ENCODE results near the gene FHAD1.
"Not testable (repeated sequence)": the region's sequence is repeated elsewhere in the genome, so short reads cannot be mapped to it uniquely, and the experiment has no call there.

FHAD1 gene

DNA sequence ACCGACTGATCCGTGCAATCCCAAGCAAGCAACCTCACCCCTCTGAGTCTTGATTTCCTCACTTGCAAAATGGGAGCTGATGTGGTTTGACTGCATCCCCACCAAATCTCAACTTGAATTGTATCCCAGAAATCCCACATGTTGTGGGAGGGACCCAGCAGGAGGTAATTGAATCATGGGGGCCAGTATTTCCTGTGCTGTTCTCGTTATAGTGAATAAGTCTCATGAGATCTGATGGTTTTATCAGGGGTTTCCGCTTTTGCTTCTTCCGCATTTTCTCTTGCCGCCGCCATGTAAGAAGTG is 58.4 kb downstream of the FHAD1 start:
- DNase-seq (ENCODE audit: low read depth in 2 of 2): peak; percentile 52 to 54

DNA sequence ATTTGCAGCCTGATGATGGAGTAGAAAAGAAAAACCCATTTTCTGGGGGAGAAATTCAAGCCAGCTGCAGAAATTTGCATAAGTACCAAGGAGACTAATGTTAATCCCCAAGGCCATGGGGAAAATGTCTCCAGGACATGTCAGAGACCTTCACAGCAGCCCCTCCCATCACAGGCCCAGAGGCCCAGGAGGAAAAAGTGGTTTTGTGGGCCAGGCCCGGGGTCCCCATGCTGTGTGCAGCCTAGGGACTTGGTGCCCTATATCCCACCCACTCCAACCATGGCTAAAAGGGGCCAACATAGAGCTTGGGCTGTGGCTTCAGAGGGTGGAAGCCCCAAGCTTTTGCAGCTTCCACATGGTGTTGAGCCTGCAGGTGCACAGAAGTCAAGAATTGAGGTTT is 59.3 kb downstream of the FHAD1 start:
- DNase-seq (ENCODE audit: low read depth in 2 of 2): not testable (repeated sequence)

DNA sequence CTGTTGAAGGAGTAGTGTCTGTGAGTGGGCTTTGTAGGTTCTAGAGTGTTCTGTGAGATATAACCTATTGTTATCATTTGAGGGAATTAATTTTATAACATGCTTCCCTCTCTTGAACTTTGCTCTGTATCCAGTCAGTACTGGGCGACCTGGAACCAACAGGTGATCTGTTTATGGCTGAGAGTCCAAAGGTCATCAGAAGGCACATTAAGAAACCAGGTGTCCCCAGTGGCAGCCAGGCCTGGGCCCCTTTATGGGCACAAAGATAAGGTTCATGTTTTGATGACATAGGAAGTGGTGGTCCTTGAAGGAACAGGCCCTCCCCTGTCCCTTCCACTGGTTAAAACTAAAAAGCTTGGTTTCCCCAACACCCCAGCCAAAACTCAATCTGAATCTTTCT is 61.1 kb downstream of the FHAD1 start:
- no peak for DNase-seq (ENCODE audit: low read depth in 2 of 2)

DNA sequence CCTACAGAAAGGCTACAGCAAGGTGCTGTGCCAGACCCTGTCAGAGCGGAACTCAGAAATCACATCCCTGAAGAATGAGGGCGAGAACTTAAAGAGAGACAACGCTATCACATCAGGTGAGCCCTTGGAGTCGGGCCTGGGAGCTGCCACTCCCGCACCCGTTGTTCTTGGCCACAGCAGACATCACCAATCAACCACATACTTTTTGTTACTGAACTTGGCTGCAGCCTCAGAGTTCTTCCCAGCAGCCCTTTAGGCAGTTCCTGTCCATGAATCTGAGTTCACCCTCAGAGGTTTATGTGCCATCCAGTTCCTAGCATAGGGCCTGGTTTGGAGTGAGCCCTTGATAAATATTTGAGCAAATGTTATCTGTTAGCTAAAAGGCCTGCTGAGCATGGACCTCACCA is 61.6 kb downstream of the FHAD1 start:
- DNase-seq (ENCODE audit: low read depth in 2 of 2): no peak

DNA sequence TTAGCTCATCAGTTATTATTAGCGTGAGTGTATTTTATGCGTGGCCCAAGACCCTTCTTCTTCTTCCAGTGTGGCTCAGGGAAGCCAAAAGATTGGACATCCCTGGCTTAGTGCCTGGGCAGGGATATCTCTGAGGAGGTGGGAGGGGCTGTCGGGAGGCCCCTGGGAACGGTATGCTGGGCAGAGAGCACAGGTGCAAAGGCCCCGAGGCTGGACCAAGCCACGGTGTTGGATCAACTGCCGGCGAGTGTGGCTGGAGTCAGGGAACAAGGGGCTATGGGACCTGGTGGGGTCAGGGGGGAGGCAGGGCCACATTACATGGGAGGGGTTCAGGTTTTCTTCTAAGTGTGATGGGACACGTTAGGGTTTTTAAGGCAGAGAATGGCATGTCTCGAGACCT is 62.7 kb downstream of the FHAD1 start:
- DNase-seq (ENCODE audit: low read depth in 2 of 2): no peak

DNA sequence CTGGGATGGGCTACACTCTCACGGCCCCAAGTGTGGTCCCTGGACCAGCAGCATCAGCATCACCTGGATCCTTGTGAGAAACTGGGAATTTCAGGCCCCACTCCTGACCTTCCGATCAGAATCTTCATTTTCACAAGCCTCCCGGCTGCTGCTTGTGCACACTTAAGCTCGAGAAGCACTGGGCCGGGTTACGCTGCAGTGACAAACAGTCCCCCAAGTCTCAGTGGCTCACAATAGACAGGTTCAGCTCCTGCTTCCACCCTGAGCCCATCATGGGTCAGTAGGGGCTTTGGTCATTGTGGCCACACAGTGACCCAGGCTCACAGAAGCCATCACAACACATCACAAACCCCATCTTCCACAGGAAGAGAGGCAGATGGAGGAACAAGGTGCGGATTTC is 63.5 kb downstream of the FHAD1 start:
- DNase-seq (ENCODE audit: low read depth in 2 of 2): no peak

DNA sequence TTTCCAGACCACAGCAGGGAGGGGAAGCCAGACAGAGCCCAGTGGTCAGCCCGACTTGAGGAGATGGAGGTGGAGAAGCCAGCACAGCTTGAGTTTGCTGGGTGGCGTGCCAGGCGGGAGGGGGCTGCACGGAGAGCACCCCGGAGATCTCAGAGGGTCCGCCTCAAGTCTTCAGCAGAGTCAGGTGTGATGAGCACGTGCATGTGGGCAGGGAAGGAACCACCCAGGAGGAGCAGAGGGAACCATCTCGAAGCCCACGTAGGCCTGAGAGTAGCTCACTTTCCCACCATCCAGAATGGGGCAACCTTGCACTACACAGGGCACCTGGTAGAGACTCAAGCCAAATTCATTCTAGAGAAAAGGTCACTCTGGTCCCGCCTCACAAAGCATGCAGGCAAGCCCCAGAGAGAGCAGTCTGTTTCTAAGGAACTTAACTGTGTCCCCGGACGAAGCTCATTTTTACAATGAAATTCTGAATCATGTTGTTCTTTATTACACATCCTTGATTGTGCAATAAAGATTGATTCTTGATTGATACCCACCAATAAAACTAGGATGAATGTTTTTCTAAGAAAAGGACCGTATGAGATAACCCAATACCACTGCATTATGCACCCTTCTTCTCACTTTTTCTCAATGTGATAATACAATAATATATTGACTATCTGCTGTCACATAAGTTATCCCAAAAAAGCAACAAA is 64.2 kb downstream of the FHAD1 start:
- DNase-seq (ENCODE audit: low read depth in 2 of 2): no peak

DNA sequence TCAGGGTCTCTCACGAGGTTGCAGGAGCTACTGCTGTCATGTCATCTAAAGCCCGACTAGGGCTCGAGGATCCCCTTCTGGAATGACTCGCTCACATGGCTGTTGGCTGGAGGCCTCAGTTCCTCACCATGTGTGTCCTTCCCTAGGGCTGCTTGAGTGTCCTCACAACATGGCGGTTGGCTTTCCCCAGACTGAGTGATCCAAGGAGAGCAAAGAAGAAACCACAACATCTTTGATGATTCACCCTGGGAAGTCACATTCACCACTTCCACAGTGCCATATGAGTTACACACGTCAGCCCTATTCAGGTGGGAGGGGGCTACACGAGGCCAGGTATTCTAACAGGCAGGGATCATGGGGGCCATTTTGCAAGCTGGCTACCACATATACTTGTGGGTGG is 64.9 kb downstream of the FHAD1 start:
- DNase-seq (ENCODE audit: low read depth in 2 of 2): no peak

DNA sequence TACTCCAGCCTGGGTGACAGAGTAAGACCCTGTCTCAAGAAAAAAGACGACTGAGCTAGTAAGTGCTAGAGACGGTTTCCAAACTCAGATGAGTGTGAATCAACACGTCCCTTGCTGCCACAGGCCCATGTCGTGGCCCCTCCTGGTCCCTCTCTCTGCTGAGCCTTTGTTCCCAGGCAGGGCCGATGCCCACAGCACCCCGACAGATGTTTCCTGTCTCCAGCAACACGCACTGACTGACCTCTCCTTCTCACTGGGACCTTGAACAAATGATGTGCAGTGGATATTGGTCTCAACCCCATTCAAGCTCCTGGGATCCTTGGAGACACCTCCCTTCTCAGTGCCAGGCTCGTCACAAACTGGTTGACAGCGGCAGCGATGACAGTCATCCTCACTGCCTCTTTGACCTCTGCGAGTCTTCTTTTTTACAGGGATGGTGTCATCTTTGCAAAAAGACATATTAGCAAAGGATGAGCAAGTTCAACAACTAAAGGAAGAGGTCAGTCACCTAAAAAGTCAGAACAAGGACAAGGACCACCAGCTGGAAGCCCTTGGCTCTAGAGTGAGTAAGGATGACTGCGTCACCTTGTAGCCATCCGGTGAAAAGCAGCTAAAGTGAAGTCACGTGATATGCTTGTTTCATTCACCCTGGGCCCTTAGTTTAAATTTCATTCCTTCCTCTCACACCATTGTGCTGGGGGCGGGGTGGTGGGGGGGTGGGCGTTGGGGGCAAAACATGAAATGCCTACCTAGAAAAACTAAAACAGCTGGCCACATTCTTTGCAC is 65.8 kb downstream of the FHAD1 start:
- no peak for DNase-seq (ENCODE audit: low read depth in 2 of 2)

DNA sequence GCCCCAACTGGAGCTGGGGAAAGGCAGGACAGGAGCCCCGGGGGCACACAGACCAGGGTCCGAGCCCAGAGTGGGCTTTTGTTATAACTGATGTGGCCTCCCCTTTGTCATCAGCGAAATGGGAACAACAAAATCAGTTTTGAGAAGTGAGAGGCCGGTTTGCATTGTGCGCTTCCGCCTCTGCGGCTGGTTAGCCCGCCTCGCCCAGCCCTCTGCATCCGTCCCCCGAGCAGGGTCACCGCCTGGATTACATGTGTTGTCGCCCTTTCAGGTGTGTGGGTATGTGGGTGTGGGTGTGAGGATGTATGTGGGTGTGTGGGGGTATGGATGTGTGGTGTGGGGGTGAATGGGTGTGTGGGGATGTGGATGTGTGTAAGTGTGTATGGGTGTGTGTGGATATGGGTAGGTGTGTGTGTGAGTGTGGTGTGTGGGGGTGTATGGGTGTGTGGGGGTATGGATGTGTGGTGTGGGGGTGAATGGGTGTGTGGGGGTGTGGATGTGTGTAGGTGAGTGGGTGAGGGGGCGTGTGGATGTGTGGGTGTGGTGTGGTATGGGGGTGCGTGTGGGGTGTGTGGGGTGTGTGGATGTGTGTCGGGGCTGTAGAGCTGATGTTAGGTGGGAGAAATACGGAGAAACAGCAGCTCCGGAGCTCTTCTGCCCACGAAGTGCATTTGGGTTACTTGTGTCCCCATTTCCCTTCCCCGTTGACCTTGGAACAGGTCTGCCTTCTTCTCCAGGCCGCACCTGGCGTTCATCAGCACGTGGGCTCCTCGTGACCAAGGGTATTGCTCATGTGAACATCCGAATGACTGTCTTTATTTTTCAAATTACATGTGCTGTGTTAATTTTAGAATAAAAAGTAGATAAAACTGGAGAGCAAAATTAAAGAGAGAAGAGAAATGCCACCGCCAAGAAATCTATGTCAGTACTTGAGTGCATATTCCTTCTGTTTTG is 67.6 kb downstream of the FHAD1 start:
- DNase-seq (ENCODE audit: low read depth in 2 of 2): no peak

DNA sequence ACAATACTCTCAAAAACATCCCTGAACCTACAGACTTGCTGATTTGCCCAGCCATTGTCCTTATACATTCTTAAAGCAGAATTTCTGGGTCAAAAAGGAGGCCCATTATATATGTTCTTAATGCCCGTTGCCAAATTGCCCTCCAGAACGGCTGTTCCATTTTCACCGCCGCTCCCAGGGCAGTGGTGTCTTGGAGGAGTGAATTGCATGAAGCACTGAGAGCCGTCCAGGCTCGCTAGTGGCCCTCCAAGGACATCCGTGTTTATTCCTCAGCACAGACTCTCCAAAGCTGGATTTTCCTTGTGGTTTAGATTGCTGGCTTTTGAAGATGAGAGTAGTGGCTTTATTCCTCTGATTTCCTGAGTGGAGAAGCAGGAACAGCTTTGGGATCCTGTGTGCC is 68.8 kb downstream of the FHAD1 start:
- no peak for DNase-seq (ENCODE audit: low read depth in 2 of 2)

DNA sequence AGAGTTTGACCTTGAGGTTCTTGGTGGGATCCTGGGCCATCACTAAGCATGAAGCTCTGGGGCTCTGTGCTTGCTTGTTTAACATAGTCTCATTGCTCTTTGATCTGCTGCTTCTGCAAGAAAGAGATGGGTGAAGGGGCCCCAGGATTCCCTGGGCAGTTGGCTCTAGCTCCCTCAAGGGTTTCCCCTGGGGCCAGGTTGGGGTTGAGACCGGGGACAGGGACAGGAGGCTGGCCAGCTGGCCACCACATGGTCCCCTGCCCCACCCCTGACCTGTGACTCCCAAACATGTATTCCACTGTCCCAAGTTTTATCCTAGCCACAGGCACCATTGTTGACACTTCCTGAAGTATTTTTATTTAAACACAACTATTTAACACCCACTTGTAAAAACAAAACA is 69.5 kb downstream of the FHAD1 start:
- no peak for DNase-seq (ENCODE audit: low read depth in 2 of 2)

DNA sequence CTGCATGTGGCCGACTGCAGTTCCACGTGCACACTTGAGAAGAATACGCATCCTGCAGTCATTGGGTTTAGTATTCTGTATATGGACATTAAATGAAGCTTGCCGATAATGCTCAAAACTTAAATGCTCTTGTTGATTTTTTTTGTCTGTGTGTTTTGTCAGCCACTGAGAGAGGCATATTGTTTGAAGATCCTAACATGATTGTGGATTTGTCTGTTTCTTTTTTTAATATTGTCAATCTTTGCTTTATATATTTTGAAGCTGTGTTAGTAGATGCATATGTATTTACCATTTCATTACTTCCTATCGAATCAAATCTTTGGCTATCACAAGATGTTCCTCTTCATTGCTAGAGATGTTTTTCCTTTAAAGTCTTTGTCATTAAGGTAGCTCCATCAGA is 73.2 kb downstream of the FHAD1 start:
- no peak for DNase-seq (ENCODE audit: low read depth in 2 of 2)

DNA sequence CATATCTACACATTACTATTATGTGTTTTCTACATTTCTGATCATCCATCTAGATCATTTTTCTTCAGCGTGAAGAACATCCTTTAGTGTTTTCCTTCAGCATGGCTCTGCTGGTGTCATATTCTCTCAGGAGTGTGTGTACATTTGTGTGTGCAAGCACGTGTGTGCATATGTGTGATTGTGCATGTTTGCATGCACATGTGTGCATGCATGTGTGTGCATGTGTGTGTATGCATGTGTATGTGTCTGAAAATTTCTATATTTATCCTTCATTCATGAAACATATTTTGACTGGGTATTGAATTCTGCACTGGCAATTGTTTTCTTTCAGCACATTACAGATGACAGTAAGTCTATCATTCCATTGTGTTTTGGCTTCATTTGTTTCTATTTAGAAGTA is 74.6 kb downstream of the FHAD1 start:
- no peak for DNase-seq (ENCODE audit: low read depth in 2 of 2)

DNA sequence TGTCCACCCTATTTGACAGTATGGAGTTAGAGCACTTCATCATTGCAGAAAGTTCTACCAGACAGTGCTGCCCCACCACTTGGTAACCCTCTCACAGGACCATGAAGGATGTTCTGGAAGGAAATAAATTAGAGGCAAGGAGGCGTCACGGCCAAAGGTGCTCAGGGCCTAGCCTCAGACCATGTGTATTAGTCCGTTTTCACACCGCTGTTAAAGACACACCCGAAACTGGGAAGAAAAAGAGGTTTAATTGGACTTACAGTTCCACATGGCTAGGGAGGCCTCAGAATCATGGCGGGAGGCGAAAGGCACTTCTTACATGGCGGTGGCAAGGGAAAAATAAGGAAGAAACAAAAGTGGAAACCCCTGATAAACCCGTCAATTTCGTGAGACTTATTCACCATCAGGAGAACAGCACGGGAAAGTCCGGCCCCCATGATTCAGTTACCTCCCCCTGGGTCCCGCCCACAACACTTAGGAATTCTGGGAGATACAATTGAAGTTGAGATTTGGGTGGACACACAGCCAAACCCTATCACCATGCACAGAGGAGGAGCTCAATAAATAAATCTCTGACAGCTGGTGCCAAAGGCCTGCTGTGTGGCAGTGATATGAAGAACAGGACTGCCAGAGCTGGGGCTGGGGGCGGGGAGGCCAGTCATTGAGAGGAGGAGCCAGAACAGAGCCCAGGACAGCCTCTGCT is 75.8 kb downstream of the FHAD1 start:
- DNase-seq (ENCODE audit: low read depth in 2 of 2): no peak

DNA sequence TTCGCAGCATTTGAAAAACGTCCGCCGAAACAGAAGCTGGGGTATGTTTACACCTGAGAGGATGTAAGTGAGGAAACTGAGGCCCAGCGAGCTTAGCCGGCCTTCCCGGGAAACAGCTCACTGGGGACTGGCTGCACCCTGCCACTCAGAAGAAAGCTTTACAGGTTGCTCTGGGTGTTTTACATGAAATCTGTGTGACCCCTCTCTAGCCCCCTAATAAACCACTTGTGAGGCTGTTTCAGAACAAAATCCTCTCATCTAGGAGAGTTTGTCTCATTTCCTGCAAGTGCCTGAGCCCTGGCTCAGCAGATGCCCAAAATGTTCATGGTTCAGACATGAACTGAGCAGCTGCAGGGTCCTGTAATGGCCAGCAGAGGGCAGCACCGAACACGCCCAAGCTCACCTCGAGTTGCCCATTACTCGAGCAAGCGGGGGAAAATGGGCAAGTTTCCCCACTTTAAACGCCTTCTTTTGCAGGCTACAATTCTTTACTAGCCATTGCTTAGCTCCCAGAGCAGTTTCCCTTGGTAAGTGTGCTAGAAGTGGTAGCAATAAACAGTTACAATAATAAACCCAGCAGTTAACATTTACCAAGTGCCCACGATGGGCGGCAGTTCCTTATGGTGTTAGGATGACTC is 76.4 kb downstream of the FHAD1 start:
- DNase-seq (ENCODE audit: low read depth in 2 of 2): no peak

DNA sequence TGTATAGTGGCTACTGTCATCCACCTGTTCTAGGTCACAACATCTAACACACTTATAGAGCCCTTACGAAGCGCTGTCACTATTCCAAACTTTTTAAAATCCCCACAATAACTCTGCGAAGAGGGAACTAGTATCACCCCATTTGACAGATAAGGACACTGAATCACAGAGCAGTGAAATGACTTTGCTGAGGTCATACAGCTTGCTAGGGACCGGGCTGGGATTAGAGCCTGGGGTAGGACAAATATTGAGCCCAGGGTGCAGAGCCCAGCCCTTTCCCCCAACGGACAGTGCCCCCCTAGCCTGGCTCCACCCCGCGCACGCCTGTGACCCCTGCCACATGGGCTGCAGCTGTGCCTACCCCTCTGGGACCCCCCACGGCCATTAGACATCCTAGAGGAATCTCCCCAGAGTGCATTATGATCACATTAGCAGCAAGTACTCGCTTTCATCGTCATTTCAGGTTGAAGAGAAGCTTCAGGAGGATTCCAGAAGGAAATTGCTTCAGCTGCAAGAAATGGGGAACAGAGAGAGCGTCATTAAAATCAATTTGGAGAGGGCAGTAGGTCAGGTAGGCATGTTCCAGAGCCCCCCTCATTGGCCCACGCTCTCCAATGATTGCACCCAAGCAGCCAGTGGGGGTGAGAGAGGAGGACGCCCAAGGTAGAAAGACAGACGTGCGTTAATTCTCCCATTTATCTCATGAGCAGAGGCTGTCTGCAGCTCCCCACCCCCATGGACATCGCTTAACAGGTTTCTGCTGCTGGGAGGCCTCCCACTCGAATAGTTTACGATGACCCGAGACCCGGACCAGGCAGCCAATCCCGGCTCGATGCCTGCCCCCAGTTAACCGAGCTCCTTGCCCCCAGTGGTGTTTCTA is 77.2 kb downstream of the FHAD1 start:
- DNase-seq (ENCODE audit: low read depth in 2 of 2): no peak

DNA sequence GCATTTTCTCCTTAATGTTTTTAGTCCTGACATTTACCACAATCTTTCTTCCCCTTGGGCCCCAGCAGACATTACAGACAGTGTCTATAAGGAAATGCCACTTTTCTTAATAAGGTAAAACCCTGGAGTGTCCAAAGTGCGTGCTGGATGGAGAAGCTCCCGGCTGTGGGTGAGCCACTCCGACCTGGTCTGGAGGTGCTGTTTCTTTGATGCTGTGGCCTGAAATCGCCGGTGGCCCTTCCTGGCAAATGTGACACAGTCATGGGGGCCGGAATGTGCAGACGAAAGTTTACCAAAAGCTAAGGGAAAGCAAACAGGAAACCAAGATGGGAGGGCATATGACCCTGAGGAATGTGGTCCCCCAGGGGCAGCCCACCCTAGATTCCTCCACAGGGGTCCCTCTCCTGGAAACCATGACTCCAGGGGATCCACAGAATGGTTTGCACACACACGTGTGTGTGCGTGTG is 77.9 kb downstream of the FHAD1 start:
- DNase-seq (ENCODE audit: low read depth in 2 of 2): no peak

DNA sequence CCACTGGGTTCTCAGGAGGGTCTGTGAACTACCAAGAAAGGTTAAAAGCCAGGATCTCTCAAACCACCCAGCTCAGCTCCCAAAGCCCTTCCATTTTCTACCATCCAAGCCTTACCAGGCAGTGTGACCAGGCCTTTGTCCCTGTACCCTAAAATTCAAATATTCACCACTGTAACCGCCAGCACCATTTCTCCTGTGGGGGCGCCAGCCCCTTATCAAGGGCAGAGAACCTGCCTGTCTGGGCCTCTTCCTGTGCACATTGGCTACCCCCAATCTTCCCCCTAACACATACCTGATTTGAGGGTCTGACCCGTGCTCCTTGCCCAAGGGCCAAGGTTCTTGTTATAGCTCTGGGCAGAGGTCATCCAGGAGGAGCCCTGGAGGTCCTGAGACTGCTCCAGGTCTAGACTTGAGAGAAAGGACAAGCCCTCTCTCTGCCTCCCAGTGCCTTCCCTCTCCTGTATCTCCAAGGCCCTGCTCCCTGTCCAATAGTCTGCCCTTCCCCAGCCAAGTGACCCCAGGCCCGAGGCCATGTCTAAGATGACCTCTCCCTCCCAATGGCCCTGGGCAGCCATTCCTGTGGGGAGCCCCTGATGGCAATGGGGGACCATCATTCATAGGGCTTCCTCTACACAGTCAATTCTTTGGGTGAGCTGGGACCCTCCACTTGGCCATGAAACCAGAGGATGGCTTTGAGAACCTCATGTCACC is 78.5 kb downstream of the FHAD1 start:
- DNase-seq (ENCODE audit: low read depth in 2 of 2): no peak
